Measurements from ENCODE around the gene GLYR1. TPM values are rescaled to one million over a fixed set of nuclear protein-coding genes. Genes with fewer than 3 reads are reported as not detected.

The GLYR1 gene
- total and polyA plus RNA-seq, 9 of the 15 experiments (the other 6 are each of a cell fraction or from before 2014, with no cell fraction given) = 6.7 to 99.2 (median 60.2) TPM

- no peak for TF ChIP-seq GTF3C2 (IDR thresholded peaks at IDR 0.05; ENCODE audit: borderline replicate concordance, extremely low read depth, insufficient read length)
- peak; percentile 66; the same call in 1 of the 2 replicates for TF ChIP-seq POLR2AphosphoS5 (IDR thresholded peaks at IDR 0.05; ENCODE audit: control insufficient read depth, insufficient read depth, low read depth, low read length)
- no peak for TF ChIP-seq NR2C1 (IDR thresholded peaks at IDR 0.05)
- no peak for TF ChIP-seq NR2C1 (tag; IDR thresholded peaks at IDR 0.05)
- no peak for TF ChIP-seq HOXB6 (CRISPR knock-in tag; IDR thresholded peaks at IDR 0.05; ENCODE audit: borderline replicate concordance)
- TF ChIP-seq NR4A1 (CRISPR knock-in tag; IDR thresholded peaks at IDR 0.05) = no peak; the same call in 1 of the 2 replicates
- no peak for TF ChIP-seq NR4A1 (tag; IDR thresholded peaks at IDR 0.05)
- TF ChIP-seq RBM17 (IDR thresholded peaks at IDR 0.05; ENCODE audit: borderline replicate concordance, low read depth, low read length) = no peak
- no peak for TF ChIP-seq ESRRB (CRISPR knock-in tag; IDR thresholded peaks at IDR 0.05; ENCODE audit: borderline replicate concordance)
- TF ChIP-seq CHD7 (IDR thresholded peaks at IDR 0.05; ENCODE audit: low read depth, low read length) = no peak
- no peak for TF ChIP-seq MEF2A (IDR thresholded peaks at IDR 0.05; ENCODE audit: control insufficient read depth, low read depth, low read length)
- no peak for TF ChIP-seq ETS2 (tag; IDR thresholded peaks at IDR 0.05; ENCODE audit: borderline replicate concordance, poor library complexity, severe bottlenecking)
Measured at GRCh38 chr16:4846901-4847773, at the start of gene GLYR1, which contains the start of gene UBN1 (continued).

Measured in K562 (cell line).